ENCODE data around the gene ADAMTSL5.

ADAMTSL5 gene

GRCh38 chr19:1486720-1487575 is 25.9 kb downstream of the ADAMTSL5 start:
- no peak overlapping the region for H3K4me2 ChIP-seq (ENCODE audit: low read depth, low read length, poor library complexity, severe bottlenecking)

DNA sequence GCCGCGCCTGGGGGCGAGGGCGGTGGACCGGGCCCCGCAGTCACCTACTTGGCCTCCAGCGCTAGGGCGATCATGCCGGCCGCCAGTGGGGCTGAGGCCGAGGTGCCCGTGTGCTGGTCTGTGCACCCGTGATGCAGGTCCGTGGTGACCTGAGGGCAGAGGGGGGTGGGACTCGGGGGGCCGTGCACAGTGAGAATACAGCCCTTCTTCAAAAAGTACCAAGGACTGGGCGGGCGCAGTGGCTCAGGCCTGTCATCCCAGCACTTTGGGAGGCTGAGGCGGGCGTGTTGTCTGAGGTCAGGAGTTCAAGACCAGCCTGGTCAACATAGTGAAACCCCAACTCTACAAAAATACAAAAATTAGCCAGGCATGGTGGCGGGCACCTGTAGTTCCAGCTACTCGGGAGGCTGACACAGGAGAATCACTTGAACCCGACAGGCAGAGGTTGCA is 28.8 kb downstream of the ADAMTSL5 start:
- H3K79me2 ChIP-seq (ENCODE audit: insufficient read depth, low read length): no peaks in the 10 kb centered on the region
- H3K36me3 ChIP-seq (ENCODE audit: insufficient read depth, low read length): no peaks in the 10 kb centered on the region
- no peak overlapping the region for H3K9ac ChIP-seq (ENCODE audit: low read depth, low read length, poor library complexity, severe bottlenecking)
- H4K20me1 ChIP-seq (ENCODE audit: insufficient read depth, low read length, poor library complexity, severe bottlenecking): no peaks in the 10 kb centered on the region
- H3K4me3 ChIP-seq (ENCODE audit: low read length, poor library complexity, severe bottlenecking): no peak overlapping the region
- TF ChIP-seq EZH2phosphoT487 (IDR thresholded peaks at IDR 0.05; ENCODE audit: borderline replicate concordance): no peak
- TF ChIP-seq CTCF (conservative IDR thresholded peaks at IDR 0.05; ENCODE audit: low read length): no peak
- H3F3A ChIP-seq (ENCODE audit: low read depth): no peaks in the 10 kb centered on the region
- H3K27me3 ChIP-seq (ENCODE audit: insufficient read depth, low read length, poor library complexity, severe bottlenecking): no peaks in the 10 kb centered on the region
- no peaks in the 10 kb centered on the region for H3K9me2 ChIP-seq (replicated peaks; ENCODE audit: low read depth, low read length)
- H3K4me2 ChIP-seq (ENCODE audit: low read depth, low read length, poor library complexity, severe bottlenecking): no peak overlapping the region
- no peak overlapping the region for H2AFZ ChIP-seq (ENCODE audit: low read length)
- peaks cover 4% of the 10 kb centered on the region for H3K4me1 ChIP-seq (ENCODE audit: insufficient read depth, low read length, poor library complexity, severe bottlenecking)
- no peaks in the 10 kb centered on the region for H3K9me3 ChIP-seq (ENCODE audit: insufficient read depth, low read depth, low read length)

More at GRCh38 chr19:1486720-1487575, 25.9 kb downstream of the ADAMTSL5 start:
- Histone ChIP-seq H3K9ac (ENCODE audit: low read depth, low read length, poor library complexity, severe bottlenecking) (no peak overlapping the region), H3K36me3 (ENCODE audit: insufficient read depth, low read length) (no peaks in the 10 kb centered on the region), H3F3A (ENCODE audit: low read depth) (no peaks in the 10 kb centered on the region), H2AFZ (ENCODE audit: low read length) (no peak overlapping the region), H3K9me2 (replicated peaks; ENCODE audit: low read depth, low read length) (no peaks in the 10 kb centered on the region), H3K4me1 (ENCODE audit: insufficient read depth, low read length, poor library complexity, severe bottlenecking) (peaks cover 3% of the 10 kb centered on the region), H3K27me3 (ENCODE audit: insufficient read depth, low read length, poor library complexity, severe bottlenecking) (no peaks in the 10 kb centered on the region), H3K4me3 (ENCODE audit: low read length, poor library complexity, severe bottlenecking) (no peak overlapping the region), H4K20me1 (ENCODE audit: insufficient read depth, low read length, poor library complexity, severe bottlenecking) (no peaks in the 10 kb centered on the region), H3K9me3 (ENCODE audit: insufficient read depth, low read depth, low read length) (no peaks in the 10 kb centered on the region), H3K79me2 (ENCODE audit: insufficient read depth, low read length) (no peaks in the 10 kb centered on the region)
- TF ChIP-seq EZH2phosphoT487 (IDR thresholded peaks at IDR 0.05; ENCODE audit: borderline replicate concordance): no peak
- no peak for TF ChIP-seq CTCF (conservative IDR thresholded peaks at IDR 0.05; ENCODE audit: low read length)

DNA sequence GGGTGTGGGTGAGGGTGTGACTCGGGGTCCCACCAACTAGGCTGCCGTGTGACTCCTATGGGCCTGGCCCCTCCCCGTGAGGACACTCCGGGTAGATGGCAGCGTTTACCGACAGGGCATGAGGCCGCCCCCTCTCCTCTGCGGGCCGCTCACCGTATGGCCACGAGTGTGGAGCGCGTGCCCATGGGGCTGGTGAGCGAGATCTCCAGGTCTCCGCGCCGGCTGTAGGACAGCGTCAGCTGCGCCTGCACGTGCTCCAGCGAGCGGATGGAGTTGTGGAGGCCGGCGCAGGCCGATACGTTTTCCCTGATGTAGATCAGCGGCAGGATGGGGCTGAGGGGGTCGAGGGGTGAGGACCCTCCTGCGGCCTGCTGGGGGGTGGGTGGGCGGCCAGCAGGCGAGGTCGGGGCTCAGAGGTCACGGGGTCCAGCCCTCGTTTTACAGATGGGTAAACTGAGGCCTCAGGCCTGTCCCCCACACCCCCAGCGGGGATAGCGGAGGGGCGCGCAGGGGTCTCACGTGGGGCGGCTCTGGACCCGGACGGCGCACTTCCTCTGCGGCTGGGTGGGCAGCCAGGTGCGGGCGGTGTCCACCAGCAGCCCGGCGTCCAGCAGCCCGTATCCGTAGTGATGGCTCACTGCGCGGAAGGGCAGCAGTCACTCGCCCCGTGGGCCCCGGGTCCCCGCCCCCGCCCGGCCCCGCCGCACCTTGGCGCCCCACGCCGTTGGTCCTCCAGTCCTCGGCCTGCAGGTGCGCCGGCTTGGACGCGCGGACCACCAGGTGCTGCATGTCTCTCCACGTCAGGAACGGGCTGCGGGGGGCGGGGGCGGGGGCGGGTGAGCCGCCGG is 29.5 kb downstream of the ADAMTSL5 start:
- H3K36me3 ChIP-seq (ENCODE audit: insufficient read depth, low read length): no peaks in the 10 kb centered on the region
- H2AFZ ChIP-seq (ENCODE audit: low read length): no peak overlapping the region
- H3K4me3 ChIP-seq (ENCODE audit: low read length, poor library complexity, severe bottlenecking): no peak overlapping the region
- H3K9me2 ChIP-seq (replicated peaks; ENCODE audit: low read depth, low read length): no peaks in the 10 kb centered on the region
- H3K4me1 ChIP-seq (ENCODE audit: insufficient read depth, low read length, poor library complexity, severe bottlenecking): peaks cover 4% of the 10 kb centered on the region
- H3F3A ChIP-seq (ENCODE audit: low read depth): no peaks in the 10 kb centered on the region
- H3K9me3 ChIP-seq (ENCODE audit: insufficient read depth, low read depth, low read length): no peaks in the 10 kb centered on the region
- TF ChIP-seq CTCF (conservative IDR thresholded peaks at IDR 0.05; ENCODE audit: low read length) (no peak), EZH2phosphoT487 (IDR thresholded peaks at IDR 0.05; ENCODE audit: borderline replicate concordance) (no peak)
- no peak overlapping the region for H3K4me2 ChIP-seq (ENCODE audit: low read depth, low read length, poor library complexity, severe bottlenecking)
- H3K79me2 ChIP-seq (ENCODE audit: insufficient read depth, low read length): peaks cover 6% of the 10 kb centered on the region
- H4K20me1 ChIP-seq (ENCODE audit: insufficient read depth, low read length, poor library complexity, severe bottlenecking): peaks cover 5% of the 10 kb centered on the region
- no peak overlapping the region for H3K9ac ChIP-seq (ENCODE audit: low read depth, low read length, poor library complexity, severe bottlenecking)
- H3K27me3 ChIP-seq (ENCODE audit: insufficient read depth, low read length, poor library complexity, severe bottlenecking): no peaks in the 10 kb centered on the region
